GM13976 (cell line): ENCODE results near the gene MYLK3.
A peak's percentile ranks its signal among the peaks of the same experiment; 100 is the strongest.
"Not testable (repeated sequence)": the region's sequence is repeated elsewhere in the genome, so short reads cannot be mapped to it uniquely, and the experiment has no call there.

Experiments used
- DNase-seq: peaks from one replicate; pipeline ENCODE4 v3.0.0; 2012; ENCODE audit warnings: low spot score
- in situ Hi-C: fragments of 300-500 bp; cut with MboI; formaldehyde crosslinking; loops from one replicate; pipeline ENCODE4 v1.12.0; 2022; ENCODE audit warnings: low sequenced_read_pairs, mixed read lengths, inconsistent platforms; ENCODE audit not compliant: unreplicated experiment
- TF ChIP-seq, protein P1 (sequence below): IDR thresholded peaks from 2 replicates; pipeline ENCODE4 v1.5.1; 2012; ENCODE audit warnings: borderline replicate concordance, mild to moderate bottlenecking; ENCODE audit not compliant: insufficient read depth; ENCODE audit errors: extremely low read depth, missing control alignments, control extremely low read depth

MYLK3 gene

DNA sequence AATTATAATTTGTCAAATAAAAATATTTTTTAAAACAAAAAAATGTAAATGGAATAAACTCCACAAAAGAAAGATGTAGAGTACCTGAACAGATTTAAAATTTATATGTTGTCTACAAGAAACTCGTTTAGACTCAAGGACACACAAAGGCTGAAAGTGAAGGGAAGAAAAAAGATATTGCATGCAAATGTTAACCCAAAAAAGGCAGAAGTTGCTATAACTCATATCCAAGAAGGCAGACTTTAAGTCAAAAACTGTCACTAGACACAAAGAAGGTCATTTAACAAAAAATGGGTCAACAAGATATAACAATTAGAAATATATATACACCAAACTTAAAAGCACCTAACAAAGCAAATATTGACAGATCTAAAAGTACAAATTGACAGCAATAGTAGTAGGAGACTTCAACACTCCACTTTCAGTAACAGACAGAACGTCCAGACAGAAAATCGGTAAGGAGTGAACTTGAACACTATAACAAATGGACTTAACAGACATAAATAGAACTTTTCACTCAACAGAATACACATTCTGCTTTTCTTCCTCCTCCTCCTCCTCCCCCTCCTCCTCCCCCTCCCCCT lies 40.8 kb upstream of the MYLK3 start:
- TF ChIP-seq, protein P1, sequence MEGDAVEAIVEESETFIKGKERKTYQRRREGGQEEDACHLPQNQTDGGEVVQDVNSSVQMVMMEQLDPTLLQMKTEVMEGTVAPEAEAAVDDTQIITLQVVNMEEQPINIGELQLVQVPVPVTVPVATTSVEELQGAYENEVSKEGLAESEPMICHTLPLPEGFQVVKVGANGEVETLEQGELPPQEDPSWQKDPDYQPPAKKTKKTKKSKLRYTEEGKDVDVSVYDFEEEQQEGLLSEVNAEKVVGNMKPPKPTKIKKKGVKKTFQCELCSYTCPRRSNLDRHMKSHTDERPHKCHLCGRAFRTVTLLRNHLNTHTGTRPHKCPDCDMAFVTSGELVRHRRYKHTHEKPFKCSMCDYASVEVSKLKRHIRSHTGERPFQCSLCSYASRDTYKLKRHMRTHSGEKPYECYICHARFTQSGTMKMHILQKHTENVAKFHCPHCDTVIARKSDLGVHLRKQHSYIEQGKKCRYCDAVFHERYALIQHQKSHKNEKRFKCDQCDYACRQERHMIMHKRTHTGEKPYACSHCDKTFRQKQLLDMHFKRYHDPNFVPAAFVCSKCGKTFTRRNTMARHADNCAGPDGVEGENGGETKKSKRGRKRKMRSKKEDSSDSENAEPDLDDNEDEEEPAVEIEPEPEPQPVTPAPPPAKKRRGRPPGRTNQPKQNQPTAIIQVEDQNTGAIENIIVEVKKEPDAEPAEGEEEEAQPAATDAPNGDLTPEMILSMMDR, result no peak
- in situ Hi-C loops, result no loop called here
- no peak for DNase-seq

- peak; percentile 62 for DNase-seq
- in situ Hi-C loops, result no loop called here
- TF ChIP-seq, protein P1, result no peak
Measured at GRCh38 chr16:46787909-46788308, 39.8 kb upstream of the MYLK3 start.

- in situ Hi-C loops, result no loop called here
- DNase-seq, result no peak
- TF ChIP-seq, protein P1, result no peak
Measured at GRCh38 chr16:46785076-46785845, 37.1 kb upstream of the MYLK3 start.

GRCh38 chr16:46784569-46784968 lies 36.4 kb upstream of the MYLK3 start:
- in situ Hi-C loops, DNase-seq: not testable (repeated sequence)

- DNase-seq, result no peak
- in situ Hi-C loops, result no loop called here
- TF ChIP-seq, protein P1, result no peak
Measured at GRCh38 chr16:46783800-46784199, 35.7 kb upstream of the MYLK3 start.

GRCh38 chr16:46782320-46782719 lies 34.2 kb upstream of the MYLK3 start:
- TF ChIP-seq, protein P1, result no peak
- no peak for DNase-seq
- in situ Hi-C loops, result no loop called here

GRCh38 chr16:46777804-46778203 lies 29.7 kb upstream of the MYLK3 start:
- TF ChIP-seq, protein P1, result no peak
- in situ Hi-C loops, result no loop called here
- DNase-seq, result no peak
